ENCODE results near the gene PPP6R3.

GRCh38 chr11:68528630-68529029, 68.1 kb downstream of the PPP6R3 start:
- TF ChIP-seq CTCF (IDR thresholded peaks at IDR 0.05) (no peak), POLR2A (IDR thresholded peaks at IDR 0.05) (no peak)
